SK-N-MC (cell line): ENCODE results near the gene PJA1.

Source experiments
- DNase-seq: peaks from one replicate; pipeline ENCODE4 v3.0.0-alpha.2; 2011; ENCODE audit warnings: low read depth, low spot score
- H3K27ac ChIP-seq: fragments of 200-600 bp; sonication (generic); 2 replicates; pipeline ENCODE4 v1.5.1; 2016; ENCODE audit warnings: mixed run types
- H3K36me3 ChIP-seq: fragments of 200-600 bp; sonication (generic); 2 replicates; pipeline ENCODE4 v1.6.1; 2017; ENCODE audit warnings: antibody characterized with exemption, low read length, mixed read lengths; ENCODE audit not compliant: insufficient read depth
- H3K4me3 ChIP-seq: fragments of 200-600 bp; sonication (generic); 2 replicates; pipeline ENCODE4 v1.5.1; 2016
- H3K9ac ChIP-seq: fragments of 200-600 bp; sonication (generic); 2 replicates; pipeline ENCODE4 v1.8.0; 2017; ENCODE audit warnings: mixed run types, mixed read lengths; ENCODE audit not compliant: insufficient read length
- H3K9me3 ChIP-seq: fragments of 200-600 bp; sonication (generic); 2 replicates; pipeline ENCODE4 v1.6.1; 2017; ENCODE audit warnings: low read depth, mild to moderate bottlenecking, antibody characterized with exemption, low read length, moderate library complexity, mixed read lengths
- EZH2 ChIP-seq: fragments of 200-600 bp; sonication (generic); IDR thresholded peaks from one replicate; pipeline ENCODE4 v1.6.1; 2017; ENCODE audit warnings: antibody characterized with exemption
- FOXP2 ChIP-seq: optimal IDR thresholded peaks from 2 replicates; pipeline ENCODE3; 2011; ENCODE audit warnings: mild to moderate bottlenecking, moderate library complexity; ENCODE audit not compliant: insufficient read depth; ENCODE audit errors: extremely low read length, control extremely low read depth
- POLR2AphosphoS5 ChIP-seq: IDR thresholded peaks from 2 replicates; pipeline ENCODE4 v1.6.1; 2012; ENCODE audit warnings: mild to moderate bottlenecking, low read depth, low read length, borderline replicate concordance

PJA1 gene

DNA sequence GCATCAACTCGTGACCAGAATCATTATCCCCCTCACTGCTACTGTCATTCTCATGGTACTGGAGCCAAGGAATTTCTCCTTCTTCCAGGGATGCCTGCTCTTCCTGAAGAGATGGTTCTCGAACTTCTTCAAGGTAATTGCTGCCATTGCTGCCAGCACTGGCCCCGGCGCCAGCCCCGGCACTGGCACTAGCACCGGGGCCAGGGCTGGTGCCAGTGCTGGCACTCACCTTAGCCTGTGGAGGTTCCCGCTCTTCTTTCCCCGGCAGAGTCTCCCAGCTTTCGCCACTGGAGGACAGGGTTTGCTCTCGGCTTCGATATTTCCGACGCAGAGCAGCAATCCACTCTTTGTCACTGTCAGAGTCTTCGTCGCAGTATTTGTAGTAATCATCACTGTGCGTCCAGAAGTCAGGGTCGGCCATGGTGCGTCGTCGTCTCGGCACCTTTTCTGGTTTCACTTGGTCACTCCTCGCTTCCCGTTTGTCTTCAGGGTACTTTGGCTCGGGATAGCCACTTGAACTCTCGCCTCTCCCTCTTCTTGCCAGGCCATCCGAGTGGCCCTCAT is 3.4 kb downstream of the PJA1 start:
- H3K36me3 ChIP-seq, result peaks cover 18% of the 10 kb centered on the region; the same call in 1 of the 2 replicates
- no peak for TF ChIP-seq EZH2
- TF ChIP-seq POLR2AphosphoS5, result no peak
- TF ChIP-seq FOXP2, result no peak
- no peak overlapping the region for H3K4me3 ChIP-seq
- H3K9ac ChIP-seq, result no peak overlapping the region
- DNase-seq, result no peak
- no peak overlapping the region for H3K27ac ChIP-seq
- no peaks in the 10 kb centered on the region for H3K9me3 ChIP-seq

GRCh38 chrX:69161371-69161770 is 3.9 kb downstream of the PJA1 start:
- Histone ChIP-seq H3K9ac (no peak overlapping the region), H3K9me3 (no peaks in the 10 kb centered on the region), H3K27ac (no peak overlapping the region), H3K4me3 (no peak overlapping the region), H3K36me3 (peaks cover 18% of the 10 kb centered on the region; the same call in 1 of the 2 replicates)
- TF ChIP-seq POLR2AphosphoS5 (no peak), FOXP2 (no peak), EZH2 (no peak)
- DNase-seq, result no peak

- Histone ChIP-seq H3K27ac (no peak overlapping the region), H3K36me3 (peaks cover 18% of the 10 kb centered on the region; the same call in 1 of the 2 replicates), H3K9ac (no peak overlapping the region), H3K4me3 (no peak overlapping the region), H3K9me3 (no peaks in the 10 kb centered on the region)
- no peak for DNase-seq
- TF ChIP-seq FOXP2 (no peak), POLR2AphosphoS5 (no peak)
Observed at GRCh38 chrX:69158166-69158980, 6.9 kb downstream of the PJA1 start.

DNA sequence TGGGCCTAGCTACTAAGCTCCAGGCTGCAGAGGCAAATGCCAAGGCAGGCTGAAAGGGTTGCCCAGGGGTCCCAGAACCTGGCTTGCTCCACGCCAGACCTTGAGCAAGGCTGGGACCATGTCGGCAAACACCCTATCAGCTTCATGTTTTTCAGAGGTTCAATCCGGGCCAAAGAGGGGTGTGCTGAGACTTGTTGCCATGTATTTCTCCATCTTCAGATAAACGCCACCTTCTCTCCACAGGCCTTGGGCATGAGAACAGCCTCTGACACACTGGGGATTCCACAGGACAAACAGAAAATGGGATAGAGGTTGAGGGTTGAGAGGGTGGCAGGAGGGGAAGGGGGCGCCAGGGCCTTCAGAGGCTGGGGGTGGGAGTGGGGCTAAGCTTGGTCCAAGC is 8.6 kb downstream of the PJA1 start:
- H3K27ac ChIP-seq, result no peak overlapping the region
- H3K9ac ChIP-seq, result no peak overlapping the region
- H3K9me3 ChIP-seq, result no peaks in the 10 kb centered on the region
- TF ChIP-seq EZH2, result no peak
- no peak for TF ChIP-seq FOXP2
- TF ChIP-seq POLR2AphosphoS5, result no peak
- DNase-seq, result no peak
- no peak overlapping the region for H3K4me3 ChIP-seq
- H3K36me3 ChIP-seq, result peaks cover 3% of the 10 kb centered on the region; the same call in 1 of the 2 replicates

- Histone ChIP-seq H3K4me3 (no peak overlapping the region), H3K36me3 (no peaks in the 10 kb centered on the region), H3K9ac (no peak overlapping the region), H3K9me3 (no peaks in the 10 kb centered on the region), H3K27ac (no peak overlapping the region)
- DNase-seq, result no peak
- TF ChIP-seq POLR2AphosphoS5 (no peak), FOXP2 (no peak)
Observed at GRCh38 chrX:69155786-69156520, 9.3 kb downstream of the PJA1 start.

DNA sequence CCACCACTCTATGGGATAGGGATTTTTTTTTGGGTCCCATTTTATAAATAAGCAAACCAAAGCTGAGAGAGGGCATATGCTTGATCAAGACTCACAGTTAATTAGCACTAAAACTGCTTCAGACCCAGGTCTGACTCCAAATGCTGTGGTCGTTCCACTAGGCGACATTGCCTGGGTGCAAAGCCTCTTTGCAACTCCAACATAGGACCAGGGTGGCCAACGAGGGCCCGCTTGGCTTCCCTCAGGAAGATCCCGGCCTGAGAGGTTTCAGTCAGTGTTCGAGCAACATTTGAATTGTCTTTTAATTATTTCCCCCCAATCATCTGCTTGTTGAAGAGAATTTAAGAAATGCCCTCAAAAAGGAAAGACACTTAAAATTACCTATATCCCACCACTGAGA is 11.2 kb downstream of the PJA1 start:
- H3K9me3 ChIP-seq, result no peaks in the 10 kb centered on the region
- H3K27ac ChIP-seq, result no peak overlapping the region
- no peak for DNase-seq
- no peak for TF ChIP-seq EZH2
- TF ChIP-seq POLR2AphosphoS5, result no peak
- no peak for TF ChIP-seq FOXP2
- H3K4me3 ChIP-seq, result no peak overlapping the region
- no peaks in the 10 kb centered on the region for H3K36me3 ChIP-seq
- H3K9ac ChIP-seq, result no peak overlapping the region

DNA sequence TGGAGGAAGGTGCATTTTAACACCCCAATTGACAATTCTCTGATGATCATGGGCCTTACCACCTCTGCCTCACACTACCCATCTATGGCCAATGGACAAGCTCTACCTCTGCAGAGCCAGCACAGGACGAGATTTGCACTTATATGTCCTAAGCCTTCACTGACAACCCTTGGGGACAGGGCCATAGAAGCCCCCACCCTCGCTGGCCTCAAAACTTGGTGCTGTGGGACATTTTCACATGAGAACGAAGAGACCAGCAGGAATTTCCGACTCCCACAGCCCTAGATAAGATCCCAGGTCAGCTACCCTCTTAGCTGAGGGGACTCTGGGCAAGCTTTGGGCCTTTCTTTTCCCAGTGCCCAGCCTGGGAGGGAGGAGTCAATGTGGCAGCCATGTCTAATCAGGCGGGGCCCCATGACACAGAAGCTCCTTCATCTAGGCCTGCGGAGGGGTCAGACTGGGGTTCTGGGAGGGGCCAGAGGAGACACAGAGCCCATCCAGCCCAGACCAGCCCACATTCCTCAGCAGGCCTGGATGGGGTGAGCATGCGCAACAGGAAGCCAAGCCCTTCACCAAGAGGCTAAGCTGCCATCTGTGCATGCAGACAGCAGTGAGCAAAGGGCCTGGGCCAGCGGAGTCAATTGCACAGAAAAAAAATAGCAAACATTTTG is 12.1 kb downstream of the PJA1 start:
- no peak overlapping the region for H3K4me3 ChIP-seq
- H3K9me3 ChIP-seq, result no peaks in the 10 kb centered on the region
- H3K9ac ChIP-seq, result no peak overlapping the region
- H3K36me3 ChIP-seq, result no peaks in the 10 kb centered on the region
- DNase-seq, result no peak
- H3K27ac ChIP-seq, result no peak overlapping the region
- TF ChIP-seq POLR2AphosphoS5 (no peak), FOXP2 (no peak), EZH2 (no peak)

DNA sequence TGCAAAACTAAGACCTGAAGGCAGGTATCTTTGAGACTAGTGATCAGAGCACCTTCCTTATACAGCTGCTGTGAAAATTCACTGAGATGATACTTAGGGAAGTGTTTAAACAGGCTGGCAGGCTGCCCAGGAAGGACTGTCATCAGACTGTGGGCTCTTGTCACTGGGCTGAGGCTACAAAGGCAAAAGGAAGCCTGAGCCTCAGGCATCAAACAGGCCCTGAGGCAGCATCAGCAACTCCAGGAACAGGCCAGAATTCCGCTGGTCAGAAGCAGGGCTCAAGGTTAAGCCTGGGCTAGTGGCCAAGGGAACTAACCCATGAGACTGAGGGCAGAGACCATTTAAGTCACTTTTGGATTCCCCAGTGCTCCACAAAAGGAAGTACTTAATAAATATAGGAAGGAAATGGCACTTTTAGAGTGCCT is 12.8 kb downstream of the PJA1 start:
- no peak overlapping the region for H3K9ac ChIP-seq
- DNase-seq, result no peak
- H3K4me3 ChIP-seq, result no peak overlapping the region
- H3K27ac ChIP-seq, result no peak overlapping the region
- H3K9me3 ChIP-seq, result no peaks in the 10 kb centered on the region
- TF ChIP-seq EZH2 (no peak), FOXP2 (no peak), POLR2AphosphoS5 (no peak)
- no peaks in the 10 kb centered on the region for H3K36me3 ChIP-seq
